ENCODE measurements around the gene ADIG. TPM values are rescaled to one million over a fixed set of nuclear protein-coding genes. Genes with fewer than 3 reads are reported as not detected.

The ADIG gene
- total RNA-seq (10 to 100 TPM; 10.5 to 40.9 TPM), polyA plus RNA-seq (ENCODE audit: insufficient read depth, low read depth, low replicate concordance) (53.3 TPM)
- long read RNA-seq, donor 1 = 0 reads
- long read RNA-seq, donor 2 = 0 reads

- Histone ChIP-seq H3K4me3 (no peak within 1 kb of the TSS), H3K27me3 (no peaks in the 10 kb centered on the region), H3K36me3 (ENCODE audit: low read depth, missing control alignments) (no peaks in the 10 kb centered on the region), H3K9me3 (no peaks in the 10 kb centered on the region), H3K27ac (no peak within 1 kb of the TSS), H3K4me1 (peaks cover 5% of the 10 kb centered on the region)
- no peak for DNase-seq
- intact Hi-C loops (cut with DNase I; ENCODE audit: low total_unique reads) = no loop called here
- TF ChIP-seq POLR2A (IDR thresholded peaks at IDR 0.05) = no peak
- 68 to 73% methylated on average over 5 of the region's 5 CpGs for WGBS, 2 donors
Observed at GRCh38 chr20:38581013-38581412, at the start of gene ADIG. ADIG (plus strand) TSS chr20:38581197; CDS start chr20:38581251, 54 bp downstream.

- WGBS, 2 donors = 81 to 85% methylated on average over 11 of the region's 11 CpGs
- H3K4me3 ChIP-seq = no peak overlapping the region
- intact Hi-C loops (cut with DNase I; ENCODE audit: low total_unique reads) = no loop called here
- TF ChIP-seq CTCF (IDR thresholded peaks at IDR 0.05) = no peak
- no peak for TF ChIP-seq POLR2A (IDR thresholded peaks at IDR 0.05)
- no peaks in the 10 kb centered on the region for H3K27me3 ChIP-seq
- DNase-seq = no peak
- no peaks in the 10 kb centered on the region for H3K36me3 ChIP-seq (ENCODE audit: low read depth, missing control alignments)
- no peaks in the 10 kb centered on the region for H3K9me3 ChIP-seq
- H3K4me1 ChIP-seq = no peaks in the 10 kb centered on the region
- H3K27ac ChIP-seq = no peak overlapping the region
Observed at GRCh38 chr20:38534756-38535155, 46.2 kb upstream of the ADIG start.

GRCh38 chr20:38536310-38536709, 44.7 kb upstream of the ADIG start:
- intact Hi-C loops (cut with DNase I; ENCODE audit: low total_unique reads) = no loop called here
- DNase-seq = no peak
- Histone ChIP-seq H3K9me3 (no peaks in the 10 kb centered on the region), H3K4me3 (no peak overlapping the region), H3K4me1 (no peaks in the 10 kb centered on the region), H3K27me3 (no peaks in the 10 kb centered on the region), H3K36me3 (ENCODE audit: low read depth, missing control alignments) (no peaks in the 10 kb centered on the region), H3K27ac (no peak overlapping the region)
- 95 to 98% methylated on average over 2 of the region's 2 CpGs for WGBS, 2 donors
- TF ChIP-seq CTCF (IDR thresholded peaks at IDR 0.05) (no peak), POLR2A (IDR thresholded peaks at IDR 0.05) (no peak)

- TF ChIP-seq POLR2A (IDR thresholded peaks at IDR 0.05) (no peak), CTCF (IDR thresholded peaks at IDR 0.05) (no peak)
- Histone ChIP-seq H3K9me3 (no peaks in the 10 kb centered on the region), H3K4me1 (no peaks in the 10 kb centered on the region), H3K4me3 (no peak overlapping the region), H3K27me3 (no peaks in the 10 kb centered on the region), H3K36me3 (ENCODE audit: low read depth, missing control alignments) (no peaks in the 10 kb centered on the region), H3K27ac (no peak overlapping the region)
- 94 to 95% methylated on average over 1 of the region's 1 CpG for WGBS, 2 donors
- intact Hi-C loops (cut with DNase I; ENCODE audit: low total_unique reads) = no loop called here
- DNase-seq = no peak
Observed at GRCh38 chr20:38537176-38537575, 43.8 kb upstream of the ADIG start.

DNA sequence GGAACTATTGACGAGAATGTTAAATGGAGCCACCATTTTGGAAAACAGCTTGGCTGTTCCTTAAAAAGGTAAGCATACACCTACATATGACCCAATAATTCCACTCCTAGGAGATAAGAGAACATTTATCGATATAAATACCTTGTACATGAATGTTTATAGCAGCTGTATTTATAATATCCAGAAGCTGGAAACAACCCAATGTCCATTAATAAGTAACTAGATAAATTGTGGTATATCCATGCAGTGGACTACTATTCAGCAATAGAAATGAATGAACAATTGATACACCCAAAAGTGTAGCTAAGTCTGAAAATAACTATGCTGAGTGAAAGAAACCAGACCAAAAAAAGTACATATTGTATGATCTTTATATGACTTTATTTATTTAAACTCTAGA, 42.2 kb upstream of the ADIG start:
- no peaks in the 10 kb centered on the region for H3K9me3 ChIP-seq
- intact Hi-C loops (cut with DNase I; ENCODE audit: low total_unique reads) = no loop called here
- TF ChIP-seq CTCF (IDR thresholded peaks at IDR 0.05) = no peak
- TF ChIP-seq POLR2A (IDR thresholded peaks at IDR 0.05) = no peak
- no peaks in the 10 kb centered on the region for H3K4me1 ChIP-seq
- no peak overlapping the region for H3K27ac ChIP-seq
- no peak overlapping the region for H3K4me3 ChIP-seq
- no peak for DNase-seq
- WGBS, 2 donors = 96 to 98% methylated on average over 2 of the region's 2 CpGs
- no peaks in the 10 kb centered on the region for H3K27me3 ChIP-seq
- no peaks in the 10 kb centered on the region for H3K36me3 ChIP-seq (ENCODE audit: low read depth, missing control alignments)
